Fibroblast of skin of abdomen (primary cell): ENCODE measurements around the gene TFG. TPM values are rescaled to one million over a fixed set of nuclear protein-coding genes. Genes with fewer than 3 reads are reported as not detected.
"Not testable (repeated sequence)": the region's sequence is repeated elsewhere in the genome, so short reads cannot be mapped to it uniquely, and the experiment has no call there.

Source experiments
- DNase-seq: peaks from one replicate; pipeline ENCODE4 v3.0.0-alpha.2; 2013
- polyA plus RNA-seq, 2 experiments: library from polyadenylated mRNA; unstranded; fragments of 120-200 nt; gene quantifications; one replicate each; pipeline ENCODE4 v1.2.1, GENCODE V29; 2013; ENCODE audit not compliant: insufficient read length in 2 of 2

The TFG gene
- 162 TPM for polyA plus RNA-seq (2013, experiment 1 of 2; ENCODE audit: insufficient read length)
- polyA plus RNA-seq (2013, experiment 2 of 2; ENCODE audit: insufficient read length) = 158 TPM

GRCh38 chr3:100708989-100709841 lies at the start of gene TFG:
Gene TFG (plus strand): TSS chr3:100709494. CDS start chr3:100713686, 4,192 bp downstream.
- DNase-seq = peak; percentile 99

GRCh38 chr3:100661294-100661693 lies 48.0 kb upstream of the TFG start:
- DNase-seq = not testable (repeated sequence)

- no peak for DNase-seq
Measured at GRCh38 chr3:100662113-100662823, 47.0 kb upstream of the TFG start.

GRCh38 chr3:100665230-100665629 lies 44.1 kb upstream of the TFG start:
- no peak for DNase-seq

GRCh38 chr3:100666699-100667098 lies 42.6 kb upstream of the TFG start:
- not testable (repeated sequence) for DNase-seq

GRCh38 chr3:100667316-100667715 lies 42.0 kb upstream of the TFG start:
- DNase-seq = not testable (repeated sequence)

- not testable (repeated sequence) for DNase-seq
Measured at GRCh38 chr3:100670995-100671394, 38.3 kb upstream of the TFG start.

GRCh38 chr3:100681496-100681895 lies 27.8 kb upstream of the TFG start:
- DNase-seq = no peak

GRCh38 chr3:100682056-100682853 lies 27.0 kb upstream of the TFG start:
- DNase-seq = peak; percentile 2

GRCh38 chr3:100682854-100683760 lies 26.2 kb upstream of the TFG start:
- DNase-seq = no peak

GRCh38 chr3:100693225-100693624 lies 16.1 kb upstream of the TFG start:
- DNase-seq = no peak

GRCh38 chr3:100695696-100696095 lies 13.6 kb upstream of the TFG start:
- no peak for DNase-seq

GRCh38 chr3:100696161-100696560 lies 13.1 kb upstream of the TFG start:
- no peak for DNase-seq

- no peak for DNase-seq
Measured at GRCh38 chr3:100697172-100697571, 12.1 kb upstream of the TFG start.

- no peak for DNase-seq
Measured at GRCh38 chr3:100697723-100698285, 11.5 kb upstream of the TFG start.

- DNase-seq = no peak
Measured at GRCh38 chr3:100698736-100699135, 10.6 kb upstream of the TFG start.

- no peak for DNase-seq
Measured at GRCh38 chr3:100700708-100701107, 8.6 kb upstream of the TFG start.

GRCh38 chr3:100702082-100702979 lies 7.0 kb upstream of the TFG start:
- no peak for DNase-seq

- no peak for DNase-seq
Measured at GRCh38 chr3:100702980-100703345, 6.3 kb upstream of the TFG start.

GRCh38 chr3:100703865-100704264 lies 5.4 kb upstream of the TFG start:
- DNase-seq = no peak
